Spleen (tissue), 7 donors: ENCODE results near the gene CXCL13.

Source experiments
- POLR2A ChIP-seq, 3 donors: fragments of 450-650 bp; IDR thresholded peaks; one replicate each; pipeline ENCODE4 v1.5.1; 2017; ENCODE audit warnings: antibody characterized with exemption in 3 of 3, mild to moderate bottlenecking in 1 of 3
- TF ChIP-seq, protein P1 (sequence below), 11 experiments: fragments of 200-600 bp in 7 of 11; fragments of 450-650 bp in 4 of 11; sonication (generic) in 4 of 11; IDR thresholded peaks in 8 of 11; conservative IDR thresholded peaks in 3 of 11; 1 replicate in 7 of 11; 2 replicates in 4 of 11; pipeline versions ENCODE4 v1.4.0 to v1.8.0; 2016 to 2021; ENCODE audit warnings: antibody characterized with exemption in 11 of 11, inconsistent platforms in 4 of 11, mild to moderate bottlenecking in 1 of 11
- donor health status: DM: no; HTN: no; CAD: no; lungs with moderate emphysema.
- donor health status: DM: no; HTN: no; CAD: no.
- donor health status: DM: no; HTN: no; CAD: no.

DNA sequence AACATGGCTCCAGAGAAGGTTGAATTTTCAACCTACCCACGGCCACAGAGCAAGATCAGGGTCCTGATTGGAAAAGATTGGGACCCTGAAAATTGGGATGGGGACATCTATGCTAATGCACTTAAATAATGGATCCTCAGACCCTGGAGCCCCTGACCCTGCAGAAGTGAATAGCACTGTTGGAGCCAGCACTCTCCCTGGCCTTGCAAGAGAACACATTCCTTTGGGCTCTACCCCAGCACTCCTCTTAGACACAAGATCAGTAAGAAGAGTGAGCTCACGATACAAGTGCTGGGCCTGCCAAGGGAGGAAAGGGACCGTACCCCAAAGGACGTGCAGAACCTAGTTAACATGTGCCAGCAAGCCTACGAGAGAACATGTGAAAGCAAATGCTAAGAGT lies 19.9 kb downstream of the CXCL13 start:
- TF ChIP-seq, protein P1, sequence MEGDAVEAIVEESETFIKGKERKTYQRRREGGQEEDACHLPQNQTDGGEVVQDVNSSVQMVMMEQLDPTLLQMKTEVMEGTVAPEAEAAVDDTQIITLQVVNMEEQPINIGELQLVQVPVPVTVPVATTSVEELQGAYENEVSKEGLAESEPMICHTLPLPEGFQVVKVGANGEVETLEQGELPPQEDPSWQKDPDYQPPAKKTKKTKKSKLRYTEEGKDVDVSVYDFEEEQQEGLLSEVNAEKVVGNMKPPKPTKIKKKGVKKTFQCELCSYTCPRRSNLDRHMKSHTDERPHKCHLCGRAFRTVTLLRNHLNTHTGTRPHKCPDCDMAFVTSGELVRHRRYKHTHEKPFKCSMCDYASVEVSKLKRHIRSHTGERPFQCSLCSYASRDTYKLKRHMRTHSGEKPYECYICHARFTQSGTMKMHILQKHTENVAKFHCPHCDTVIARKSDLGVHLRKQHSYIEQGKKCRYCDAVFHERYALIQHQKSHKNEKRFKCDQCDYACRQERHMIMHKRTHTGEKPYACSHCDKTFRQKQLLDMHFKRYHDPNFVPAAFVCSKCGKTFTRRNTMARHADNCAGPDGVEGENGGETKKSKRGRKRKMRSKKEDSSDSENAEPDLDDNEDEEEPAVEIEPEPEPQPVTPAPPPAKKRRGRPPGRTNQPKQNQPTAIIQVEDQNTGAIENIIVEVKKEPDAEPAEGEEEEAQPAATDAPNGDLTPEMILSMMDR (IDR thresholded peaks at IDR 0.05 in 8 of 11, conservative IDR thresholded peaks at IDR 0.05 in 3 of 11): no peak
- TF ChIP-seq POLR2A (IDR thresholded peaks at IDR 0.05): no peak
